Panc1 (cell line): Measurements from ENCODE around the gene TSPAN4. TPM values are rescaled to one million over a fixed set of nuclear protein-coding genes. Genes with fewer than 3 reads are reported as not detected.

Source experiments
- ATAC-seq: fragments of 200-7000 bp; cut with Tn5 transposase; 2 replicates; pipeline ENCODE4 v1.9.1; 2020; ENCODE audit warnings: mild to moderate bottlenecking, moderate library complexity
- BruUV-seq: library from RNA; stranded (reverse); fragments of 400-500 nt; replicated peaks from 2 replicates; lab custom pipeline; 2021; lab: Mats Ljungman, UMichigan
- CTCF ChIA-PET: fragments of 300-600 bp; sonication (Branson Sonifier 250); formaldehyde crosslinking; loops from one replicate; lab custom pipeline; 2022; ENCODE audit warnings: antibody characterized with exemption; lab: Charles Lee
- POLR2A ChIA-PET: fragments of 300-600 bp; sonication (Branson Sonifier 250); formaldehyde crosslinking; loops from one replicate; lab custom pipeline; 2022; ENCODE audit warnings: antibody characterized with exemption; lab: Charles Lee
- DNase-seq: peaks from one replicate; pipeline ENCODE4 v3.0.0-alpha.2; 2010; ENCODE audit warnings: low read depth, low spot score
- H3K27ac ChIP-seq: 2 replicates; pipeline ENCODE4 v1.5.1; 2011; ENCODE audit warnings: mild to moderate bottlenecking, low read length, inconsistent platforms
- H3K27me3 ChIP-seq: fragments of 200-500 bp; sonication (Bioruptor generic); 2 replicates; pipeline ENCODE4 v1.6.0; 2014; ENCODE audit warnings: low read length, inconsistent platforms; ENCODE audit not compliant: control insufficient read depth, insufficient read depth
- H3K36me3 ChIP-seq: fragments of 200-500 bp; sonication (Bioruptor generic); 2 replicates; pipeline ENCODE4 v1.5.1; 2014; ENCODE audit warnings: inconsistent platforms, mild to moderate bottlenecking, low read length, moderate library complexity; ENCODE audit not compliant: control insufficient read depth, insufficient read depth
- H3K4me1 ChIP-seq: 2 replicates; pipeline ENCODE4 v1.5.1; 2011; ENCODE audit warnings: inconsistent platforms, mild to moderate bottlenecking, low read length, moderate library complexity; ENCODE audit not compliant: control insufficient read depth, insufficient read depth
- H3K4me3 ChIP-seq, 2 experiments: 2 replicates each; pipeline ENCODE4 v1.5.1; 2011 to 2012; ENCODE audit warnings: low read depth in 2 of 2, low read length in 2 of 2, mild to moderate bottlenecking in 2 of 2, inconsistent platforms in 1 of 2, moderate library complexity in 1 of 2
- H3K9me3 ChIP-seq: fragments of 200-500 bp; sonication (Bioruptor generic); 2 replicates; pipeline ENCODE4 v1.5.1; 2014; ENCODE audit warnings: low read depth, mild to moderate bottlenecking, inconsistent platforms, low read length, moderate library complexity; ENCODE audit not compliant: control insufficient read depth, insufficient read depth
- CTCF ChIP-seq: fragments of 450-650 bp; IDR thresholded peaks from 2 replicates; pipeline ENCODE4 v1.5.1; 2017; ENCODE audit warnings: mild to moderate bottlenecking
- POLR2AphosphoS5 ChIP-seq: IDR thresholded peaks from 2 replicates; pipeline ENCODE4 v1.6.1; 2012; ENCODE audit warnings: mild to moderate bottlenecking, low read depth, low read length, moderate library complexity
- REST ChIP-seq, 2 experiments: IDR thresholded peaks; 2 replicates each; pipeline ENCODE4 v1.6.1; 2011 to 2012; ENCODE audit warnings: low read depth in 2 of 2, control low read depth in 1 of 2, low read length in 1 of 2, mild to moderate bottlenecking in 1 of 2, moderate library complexity in 1 of 2; ENCODE audit not compliant: insufficient read depth in 1 of 2
- SIN3A ChIP-seq: IDR thresholded peaks from 2 replicates; pipeline ENCODE4 v1.6.1; 2012; ENCODE audit warnings: low read depth, mild to moderate bottlenecking, low read length, moderate library complexity, borderline replicate concordance; ENCODE audit not compliant: insufficient read depth
- TCF7L2 ChIP-seq: IDR thresholded peaks from 2 replicates; pipeline ENCODE4 v1.6.1; 2011; ENCODE audit warnings: mild to moderate bottlenecking, low read depth, low read length, inconsistent platforms
- in situ Hi-C: cut with HindIII; loops from 2 replicates; pipeline ENCODE4 v1.10.0; 2016; ENCODE audit warnings: low sequenced_read_pairs, low pct_unique_long_range_greater_than_20kb
- intact Hi-C: fragments of 100-400 bp; cut with micrococcal nuclease; formaldehyde crosslinking; loops from one replicate; pipeline ENCODE4 v1.10.0; 2022; ENCODE audit not compliant: unreplicated experiment
- total RNA-seq: library from RNA; stranded (reverse); gene quantifications from one replicate; pipeline ENCODE4 v1.2.1, GENCODE V29; 2021; ENCODE audit not compliant: unreplicated experiment

The TSPAN4 gene
- total RNA-seq, 1 experiment from 2014 or later = 187 TPM

DNA sequence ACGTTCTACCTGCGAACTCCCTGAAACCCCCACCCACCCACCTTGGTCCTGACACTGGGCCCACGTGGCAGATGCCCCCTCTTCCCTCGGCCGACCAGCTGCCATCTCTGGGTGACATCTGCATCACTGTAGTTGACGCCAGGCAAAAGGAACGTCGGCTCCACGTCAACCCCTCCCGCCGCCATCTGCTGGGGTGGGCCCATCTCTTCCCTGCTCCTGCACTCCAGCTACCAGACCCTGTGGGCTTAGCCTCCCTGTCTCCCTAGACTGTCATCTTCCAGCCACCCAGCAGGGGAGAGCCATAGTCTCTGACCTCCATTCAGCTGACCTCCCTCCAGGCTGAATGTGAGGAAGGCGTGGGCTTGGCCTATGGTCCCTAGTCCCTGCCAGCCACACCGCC, 46.6 kb downstream of the TSPAN4 start:
- no peak for DNase-seq
- Histone ChIP-seq H3K36me3 (no peaks in the 10 kb centered on the region), H3K27ac (no peak overlapping the region), H3K4me3 (no peak overlapping the region), H3K9me3 (no peaks in the 10 kb centered on the region), H3K4me1 (peaks cover 19% of the 10 kb centered on the region), H3K27me3 (no peaks in the 10 kb centered on the region)
- ChIA-PET POLR2A (interaction anchor here (0.6 kb wide), 1 partner anchor 27 kb away, joined by 7 read pairs; no protein-coding TSS in a partner anchor), CTCF (interaction anchor here (0.7 to 1.1 kb wide), 3 partner anchors 17 to 38 kb away, joined by 3 to 12 read pairs (median 3); partner anchors contain the start of gene AP2A2)
- in situ Hi-C loops (no loop called here), intact Hi-C loops (no loop called here)
- ATAC-seq = no peak
- no peak for TF ChIP-seq POLR2AphosphoS5
- TF ChIP-seq SIN3A = no peak
- TF ChIP-seq TCF7L2 = no peak
- no peak for TF ChIP-seq REST (IDR thresholded peaks at IDR 0.05; ENCODE audit: insufficient read depth in 1 of 2, low read depth in 2 of 2, low read length in 1 of 2)
- no peak for TF ChIP-seq CTCF
- BruUV-seq = no TSS peak

DNA sequence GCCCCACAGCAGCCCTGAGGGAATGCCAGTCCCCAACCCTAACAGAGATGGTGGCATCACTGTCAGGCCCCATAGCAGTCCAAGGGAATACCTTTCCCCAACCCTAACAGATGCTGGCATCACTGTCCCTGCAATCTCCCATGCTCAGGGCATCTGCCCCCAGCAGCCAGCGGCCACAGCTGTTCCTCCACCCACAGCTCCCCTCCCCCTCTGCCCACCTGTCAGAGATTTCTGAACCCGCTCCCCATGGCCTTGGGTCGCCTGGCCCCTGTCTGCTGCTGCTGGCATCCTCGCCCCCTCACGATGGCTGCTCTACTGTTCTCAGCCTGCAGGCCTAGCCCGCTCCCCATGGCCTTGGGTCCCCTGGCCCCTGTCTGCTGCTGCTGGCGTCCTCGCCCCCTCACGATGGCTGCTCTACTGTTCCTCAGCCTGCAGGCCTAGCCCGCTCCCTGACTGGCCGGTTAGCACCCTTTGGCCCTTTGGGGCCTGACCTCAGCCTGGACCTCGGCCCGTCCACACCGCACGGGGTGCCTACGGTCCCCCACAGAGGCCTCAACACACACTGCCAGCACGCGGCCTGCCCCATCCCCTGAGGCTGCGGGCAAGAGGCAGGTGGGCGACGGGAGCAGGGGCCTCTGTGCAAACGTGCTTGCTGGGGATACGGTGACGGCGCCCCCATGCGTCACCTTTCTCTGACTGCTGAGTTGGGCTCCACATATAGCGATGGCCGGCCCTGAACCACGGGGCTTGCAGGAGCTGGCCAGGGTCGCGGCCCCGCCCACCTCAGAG, 47.2 kb downstream of the TSPAN4 start:
- CTCF ChIA-PET = interaction anchor here (0.7 to 1.1 kb wide), 3 partner anchors 18 to 39 kb away, joined by 3 to 12 read pairs (median 3); partner anchors contain the start of gene AP2A2
- ATAC-seq = no peak
- no peak for DNase-seq
- Histone ChIP-seq H3K4me3 (no peak overlapping the region), H3K4me1 (peaks cover 19% of the 10 kb centered on the region), H3K9me3 (no peaks in the 10 kb centered on the region), H3K27me3 (no peaks in the 10 kb centered on the region), H3K36me3 (no peaks in the 10 kb centered on the region), H3K27ac (no peak overlapping the region)
- in situ Hi-C loops (no loop called here), intact Hi-C loops (no loop called here)
- TF ChIP-seq SIN3A (no peak), TCF7L2 (no peak), REST (IDR thresholded peaks at IDR 0.05; ENCODE audit: insufficient read depth in 1 of 2, low read depth in 2 of 2, low read length in 1 of 2) (no peak), CTCF (no peak), POLR2AphosphoS5 (no peak)
- no TSS peak for BruUV-seq
- POLR2A ChIA-PET = no interaction called here
